ENCODE measurements around the gene TNIP1. TPM values are rescaled to one million over a fixed set of nuclear protein-coding genes. Genes with fewer than 3 reads are reported as not detected.

Gene TNIP1
- total RNA-seq, 1 donor from 2014 or later = 213 TPM

DNA sequence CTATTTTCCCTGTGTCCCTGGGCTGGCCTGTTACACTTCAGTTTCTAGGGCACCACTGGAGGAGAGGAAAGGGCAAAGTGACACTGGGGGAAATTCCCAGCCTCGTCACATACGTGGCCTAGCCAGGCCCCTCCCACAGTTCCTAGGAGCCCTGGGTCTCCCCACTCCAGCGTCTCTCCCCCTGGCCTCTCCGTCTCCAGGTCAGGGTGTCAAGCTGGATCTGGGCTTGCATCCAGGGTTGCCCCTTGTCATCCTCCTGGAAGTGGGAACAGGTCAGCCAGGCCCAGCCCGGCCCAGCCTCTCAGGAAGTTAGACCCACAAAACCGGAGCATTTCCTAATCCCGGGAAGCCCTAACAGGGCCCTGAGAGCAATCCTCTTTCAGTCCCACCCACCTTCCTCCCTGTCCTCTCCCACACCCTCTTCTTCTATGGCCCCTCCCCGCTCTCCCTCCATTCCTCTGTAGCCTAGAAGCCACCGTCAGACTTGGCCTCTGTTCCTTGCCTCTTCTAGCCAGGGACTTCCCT lies 4.7 kb upstream of the TNIP1 start:
- peak; percentile 83 for DNase-seq (ENCODE audit: low read depth)

DNA sequence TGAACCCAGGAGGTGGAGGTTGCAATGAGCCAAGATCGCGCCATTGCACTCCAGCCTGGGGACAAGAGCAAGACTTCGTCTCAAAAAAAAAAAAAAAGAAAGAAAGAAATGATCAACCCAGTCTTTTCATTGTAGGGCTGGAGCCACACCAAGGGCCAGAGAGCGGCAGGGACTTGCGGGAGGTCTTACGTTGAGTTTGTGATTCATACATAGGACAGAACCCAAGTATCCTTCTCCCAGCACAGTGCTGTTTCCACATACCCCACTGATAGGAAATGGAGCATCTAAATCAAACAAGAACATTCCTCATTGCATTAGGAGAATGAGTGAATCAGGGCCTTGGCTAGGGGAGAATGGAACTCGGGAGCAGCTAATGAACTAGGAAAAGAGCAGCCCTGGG lies 3.5 kb upstream of the TNIP1 start:
- DNase-seq (ENCODE audit: low read depth) = no peak

DNA sequence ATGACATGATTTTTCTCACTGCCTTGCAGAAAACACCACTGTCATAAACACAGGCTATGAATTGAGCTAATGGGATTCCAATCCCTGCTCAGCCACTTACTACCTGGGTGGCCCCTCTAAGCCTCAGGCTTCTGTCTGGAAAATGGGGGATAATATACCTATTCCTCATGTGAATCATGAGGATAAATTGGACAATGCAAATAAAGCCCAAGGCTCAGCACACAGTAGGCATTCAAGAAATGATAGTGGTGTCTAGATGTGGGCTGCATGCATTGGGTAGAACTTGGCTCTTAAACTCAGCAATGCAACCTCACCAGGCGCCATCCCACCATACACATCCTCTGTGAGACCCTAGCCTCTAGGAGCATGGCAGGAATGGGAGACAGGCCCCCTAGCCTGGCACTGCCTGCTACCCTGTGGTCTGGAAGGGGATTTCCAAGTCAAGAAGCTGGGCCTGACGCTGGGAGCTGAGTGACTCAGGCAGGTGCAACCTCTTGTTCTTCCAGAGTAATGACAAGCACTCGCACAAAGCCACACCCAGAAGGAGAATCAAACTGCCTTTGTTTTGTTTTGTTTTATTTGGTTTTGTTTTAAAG lies 2.3 kb upstream of the TNIP1 start:
- peak; percentile 98 for DNase-seq (ENCODE audit: low read depth)

DNA sequence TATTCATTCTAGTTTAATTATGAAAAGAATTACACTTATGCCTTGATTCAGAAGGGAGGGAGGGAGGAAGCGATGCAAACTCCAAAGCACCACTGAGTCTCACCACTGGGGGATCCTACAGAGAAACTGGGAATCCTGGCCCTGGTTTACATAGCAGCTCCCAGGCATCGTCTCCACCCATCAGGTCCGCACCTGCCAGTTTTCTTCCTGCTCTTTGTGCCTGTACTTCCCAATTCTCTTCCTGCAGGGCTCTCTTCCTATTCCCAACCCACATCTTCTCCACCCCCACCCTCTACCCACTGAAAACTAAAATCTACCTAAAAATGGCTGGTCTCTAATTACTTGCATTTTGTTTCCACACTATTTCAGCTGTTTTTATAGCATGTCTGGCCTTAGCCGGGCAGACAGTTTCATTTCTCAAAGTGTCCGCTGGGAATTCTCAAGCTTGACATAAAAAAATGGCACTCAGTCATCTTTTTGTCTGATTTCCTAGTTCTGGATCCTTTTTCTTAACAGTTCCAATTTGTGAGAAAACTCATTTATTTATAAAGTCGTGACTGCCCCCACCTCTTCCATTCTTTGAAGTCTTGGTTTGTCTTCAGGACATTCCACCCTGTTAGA lies 1.6 kb upstream of the TNIP1 start:
- DNase-seq (ENCODE audit: low read depth) = peak; percentile 85

DNA sequence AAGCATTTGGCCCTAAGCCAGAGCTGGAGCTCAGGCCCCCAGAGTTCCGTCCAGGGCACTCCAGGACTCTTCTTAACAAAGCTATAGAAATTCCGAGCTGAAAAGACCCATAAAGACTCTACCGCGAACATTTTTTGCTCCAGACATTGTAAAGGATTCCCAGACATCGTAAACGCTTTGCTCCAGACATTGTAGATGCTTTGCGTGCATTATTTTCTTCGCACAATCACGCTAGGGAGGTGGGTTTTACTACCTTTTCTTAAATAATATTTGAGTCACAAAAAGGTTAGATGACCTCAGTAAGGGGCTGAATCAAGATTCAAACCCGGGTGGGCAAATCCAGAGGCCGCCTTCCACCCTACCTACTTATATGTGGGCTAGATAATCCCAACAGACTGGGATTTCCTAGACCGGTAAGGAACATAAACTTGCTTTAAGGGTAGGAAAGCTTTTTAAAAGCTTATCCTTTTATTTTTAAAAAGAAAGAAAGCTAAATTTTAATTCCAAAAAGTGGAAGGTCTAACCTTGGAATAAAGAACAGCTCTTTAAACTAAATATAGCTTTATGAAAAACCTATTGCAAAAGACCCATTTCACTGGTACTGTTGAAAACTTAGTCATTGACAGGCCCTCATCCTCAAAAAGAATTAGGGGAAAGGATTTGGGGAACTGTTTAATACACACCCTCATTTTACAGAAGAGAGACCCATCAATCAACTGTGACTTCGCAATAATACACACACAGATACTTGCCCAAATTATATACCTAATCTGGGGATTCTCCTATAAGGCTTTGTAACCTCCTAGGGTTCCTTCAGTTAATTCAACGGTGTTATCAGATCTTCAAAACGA lies 822 bp upstream of the TNIP1 start:
- no peak for DNase-seq (ENCODE audit: low read depth)

DNA sequence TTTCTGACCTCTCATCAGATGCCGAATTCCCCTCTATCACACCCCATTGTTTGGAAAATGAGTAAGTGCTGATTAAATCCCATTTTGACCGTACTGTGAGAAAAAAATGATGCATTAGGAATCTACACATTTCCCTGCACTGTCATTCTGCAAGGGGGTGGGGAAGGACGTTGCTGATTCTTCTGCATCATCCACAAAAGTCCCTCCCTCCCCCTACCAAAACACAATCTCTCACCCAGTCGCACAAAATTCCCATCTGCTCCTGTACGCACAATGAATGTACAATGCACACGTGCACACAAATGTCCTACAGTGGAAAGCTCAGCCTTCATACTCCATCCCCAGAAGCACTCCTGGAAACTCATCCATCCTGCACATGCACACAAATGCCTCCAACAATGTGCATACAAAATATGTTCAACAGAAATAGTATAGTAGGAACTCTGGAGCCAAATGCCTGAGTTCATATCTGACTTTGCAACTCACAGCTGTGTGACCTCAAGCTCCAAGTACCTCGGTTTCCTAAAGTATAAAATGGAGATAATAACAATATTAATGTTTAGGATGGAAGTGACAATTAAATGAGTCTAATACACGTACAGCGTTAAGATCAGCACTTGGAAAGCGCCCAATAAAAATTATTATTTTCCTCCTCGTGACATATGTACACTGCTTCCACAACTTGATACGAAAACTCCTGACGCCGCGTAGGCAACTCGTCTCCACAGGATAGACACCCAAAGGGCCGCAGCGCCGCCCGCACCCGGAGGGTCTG lies 809 bp downstream of the TNIP1 start:
- DNase-seq (ENCODE audit: low read depth) = no peak

DNA sequence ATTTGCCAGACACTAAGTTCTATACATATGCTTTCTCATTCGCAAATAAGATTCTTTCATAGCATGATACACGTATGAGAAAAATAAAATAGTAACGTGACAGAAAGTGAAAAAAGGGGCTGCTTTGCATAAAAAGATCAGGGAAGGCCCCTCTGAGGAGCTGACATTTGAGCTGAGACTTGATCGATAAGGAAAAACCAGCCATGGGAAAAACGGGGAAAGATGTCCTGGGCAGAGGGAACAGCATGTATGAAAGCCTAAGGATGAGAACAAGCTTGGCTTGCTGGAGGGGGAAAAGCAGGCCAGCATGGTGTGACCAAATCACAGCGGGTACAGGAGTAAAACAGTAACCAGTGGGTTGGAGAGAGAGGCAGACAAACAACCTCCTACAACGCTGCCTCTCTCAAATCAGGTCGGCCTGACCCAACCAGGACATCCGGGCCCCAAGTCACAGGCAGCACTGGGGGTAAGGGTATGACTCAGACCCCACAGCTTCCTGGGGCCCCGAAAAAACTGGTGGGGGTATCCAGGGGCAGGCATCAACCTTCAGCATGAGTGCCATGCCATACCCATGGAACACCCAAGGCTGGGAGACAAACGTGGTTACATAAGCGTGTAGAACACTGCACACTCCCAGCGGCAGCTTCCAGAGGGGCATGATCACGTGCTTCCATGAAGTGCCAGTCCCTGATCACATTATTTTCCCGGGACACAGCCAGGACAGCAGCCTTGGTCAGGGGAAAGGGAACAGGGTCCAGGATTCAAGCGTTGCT lies 2.2 kb downstream of the TNIP1 start:
- DNase-seq (ENCODE audit: low read depth) = no peak

DNA sequence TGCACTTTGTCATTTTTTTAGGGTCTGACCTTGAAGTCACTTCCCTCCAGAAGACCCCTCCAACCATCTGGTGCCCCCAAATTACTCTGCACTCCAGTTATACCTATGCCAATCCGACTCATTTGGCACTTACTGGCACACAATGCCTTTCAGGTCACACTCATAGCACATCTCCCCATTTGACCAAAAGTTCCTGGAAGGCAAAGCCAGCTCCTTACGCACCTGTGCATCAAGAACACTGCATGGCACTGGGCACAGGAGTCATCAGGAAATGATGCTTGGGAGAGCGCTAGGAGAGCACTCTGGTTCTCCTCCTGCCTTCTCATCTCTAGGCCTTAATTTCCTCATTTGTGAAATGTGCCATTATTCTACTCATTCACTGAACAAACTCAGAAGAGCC lies 2.9 kb downstream of the TNIP1 start:
- DNase-seq (ENCODE audit: low read depth) = no peak

DNA sequence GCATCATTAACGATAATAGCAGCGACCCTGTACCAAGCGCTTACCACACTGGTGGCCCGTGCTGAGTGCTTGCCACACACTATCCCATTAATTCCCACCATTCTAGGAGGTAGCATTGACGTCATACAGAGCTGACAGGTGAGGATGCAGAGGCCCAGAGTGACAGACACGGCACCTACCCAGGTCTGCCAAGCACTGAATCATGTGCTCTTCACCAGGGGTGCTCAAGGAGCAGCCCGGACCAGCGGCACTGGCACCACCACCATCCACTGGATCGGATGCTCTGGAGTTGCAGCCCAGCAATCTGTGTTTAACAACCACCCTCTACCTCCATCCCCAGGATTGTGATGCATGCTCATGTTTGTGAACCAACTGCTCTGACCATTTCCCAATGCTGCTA lies 3.4 kb downstream of the TNIP1 start:
- no peak for DNase-seq (ENCODE audit: low read depth)

DNA sequence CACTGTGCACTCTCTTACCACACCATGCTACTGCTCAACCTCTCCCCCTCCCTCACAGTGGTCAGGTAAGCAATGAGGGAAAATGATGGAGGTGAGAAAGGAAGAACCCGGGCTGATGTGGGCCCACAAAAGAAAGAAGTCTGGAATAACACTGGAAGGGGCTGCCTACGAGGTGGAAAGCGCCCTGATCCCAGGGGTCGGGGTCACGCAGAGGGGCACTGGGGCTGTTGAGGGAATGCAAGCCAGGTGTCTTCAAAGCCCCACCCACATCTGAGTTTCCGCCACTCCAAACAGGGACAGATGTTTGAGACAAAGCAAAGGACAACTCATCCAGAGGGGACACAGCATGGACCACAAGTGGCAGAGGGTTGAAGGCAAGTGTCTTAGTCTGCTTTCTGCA lies 4.2 kb downstream of the TNIP1 start:
- no peak for DNase-seq (ENCODE audit: low read depth)

DNA sequence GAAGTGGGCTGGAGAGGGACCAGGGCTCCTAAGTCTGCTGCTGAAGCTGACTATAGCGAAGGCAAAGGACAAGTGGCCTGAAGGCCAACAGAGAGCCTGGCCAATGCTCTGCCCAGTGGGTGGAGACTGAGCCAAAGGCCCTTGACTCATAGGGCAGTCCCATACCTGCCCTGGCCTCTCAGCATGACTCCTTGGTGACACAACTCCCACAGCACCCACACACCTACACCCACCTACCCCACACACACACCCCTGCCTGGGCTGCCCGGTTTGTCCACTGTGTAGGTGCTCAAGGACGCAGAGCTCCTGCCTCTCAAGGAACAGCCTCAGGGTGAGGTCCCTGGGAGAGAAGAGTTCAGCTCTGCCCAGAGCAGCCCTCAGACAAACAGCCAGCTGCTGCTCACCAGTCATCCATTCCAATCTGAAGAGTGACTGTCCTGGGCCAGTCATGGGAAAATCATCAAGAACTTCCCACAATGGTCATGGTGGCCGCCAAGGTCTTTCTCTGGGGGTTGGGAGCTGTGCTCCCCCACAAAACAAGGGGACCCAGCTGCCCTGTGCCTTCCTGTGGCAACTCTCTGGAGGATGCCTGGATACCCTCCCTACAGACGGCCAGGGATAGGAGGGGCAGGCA lies 5.0 kb downstream of the TNIP1 start:
- peak; percentile 91 for DNase-seq (ENCODE audit: low read depth)

DNA sequence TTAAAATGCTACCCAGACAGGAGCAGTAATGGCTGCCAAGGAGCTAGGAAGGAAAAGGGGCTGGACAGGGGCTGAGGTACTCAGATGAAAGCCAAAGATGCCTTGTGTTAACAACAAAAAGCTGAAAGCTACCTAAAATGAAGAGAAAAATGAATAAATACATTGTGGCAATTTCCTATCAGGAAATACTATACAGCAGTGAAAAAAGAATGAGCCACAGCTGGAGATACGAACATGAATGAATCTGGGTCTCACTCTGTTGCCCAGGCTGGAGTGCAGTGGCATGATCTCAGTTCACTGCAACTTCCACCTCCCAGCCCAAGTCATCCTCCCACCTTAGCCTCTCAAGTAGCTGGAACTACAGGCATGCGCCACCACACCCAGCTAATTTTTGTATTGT lies 6.3 kb downstream of the TNIP1 start:
- DNase-seq (ENCODE audit: low read depth) = no peak

DNA sequence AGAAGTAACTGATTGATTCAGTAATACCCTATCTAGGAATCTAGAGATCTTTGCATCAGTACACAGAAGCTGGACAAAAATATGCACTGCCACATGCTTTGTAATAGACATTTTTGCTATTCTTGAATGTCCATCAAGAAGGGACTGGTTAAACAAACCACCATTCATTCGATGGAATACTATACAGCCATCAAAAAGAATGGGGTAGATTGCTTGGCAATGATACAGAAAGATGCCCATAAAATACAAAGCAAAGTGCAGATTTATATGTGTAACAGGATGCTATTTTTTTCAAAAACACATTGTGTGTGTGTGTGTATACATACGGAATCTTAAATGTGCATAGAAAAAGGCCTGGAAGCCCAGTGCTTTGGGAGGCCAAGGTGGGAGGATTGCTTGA lies 7.6 kb downstream of the TNIP1 start:
- DNase-seq (ENCODE audit: low read depth) = no peak

DNA sequence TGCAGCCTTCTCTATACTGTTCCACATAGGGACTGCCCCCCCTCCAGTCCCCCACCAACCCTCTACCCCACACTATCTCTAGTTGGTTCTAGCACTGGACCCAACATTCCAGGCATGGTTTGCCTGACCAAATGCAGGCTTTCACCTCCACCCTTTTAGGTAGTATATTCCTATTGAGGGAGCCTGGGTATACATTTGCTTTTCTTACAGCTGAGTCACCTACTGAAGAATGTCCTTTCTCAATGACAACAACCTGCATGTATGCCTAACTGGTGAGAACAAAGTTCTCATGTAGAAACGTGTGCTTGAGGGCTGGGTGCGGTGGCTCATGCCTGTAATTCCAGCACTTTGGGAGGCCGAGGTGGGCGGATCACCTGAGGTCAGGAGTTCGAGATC lies 8.2 kb downstream of the TNIP1 start:
- no peak for DNase-seq (ENCODE audit: low read depth)

DNA sequence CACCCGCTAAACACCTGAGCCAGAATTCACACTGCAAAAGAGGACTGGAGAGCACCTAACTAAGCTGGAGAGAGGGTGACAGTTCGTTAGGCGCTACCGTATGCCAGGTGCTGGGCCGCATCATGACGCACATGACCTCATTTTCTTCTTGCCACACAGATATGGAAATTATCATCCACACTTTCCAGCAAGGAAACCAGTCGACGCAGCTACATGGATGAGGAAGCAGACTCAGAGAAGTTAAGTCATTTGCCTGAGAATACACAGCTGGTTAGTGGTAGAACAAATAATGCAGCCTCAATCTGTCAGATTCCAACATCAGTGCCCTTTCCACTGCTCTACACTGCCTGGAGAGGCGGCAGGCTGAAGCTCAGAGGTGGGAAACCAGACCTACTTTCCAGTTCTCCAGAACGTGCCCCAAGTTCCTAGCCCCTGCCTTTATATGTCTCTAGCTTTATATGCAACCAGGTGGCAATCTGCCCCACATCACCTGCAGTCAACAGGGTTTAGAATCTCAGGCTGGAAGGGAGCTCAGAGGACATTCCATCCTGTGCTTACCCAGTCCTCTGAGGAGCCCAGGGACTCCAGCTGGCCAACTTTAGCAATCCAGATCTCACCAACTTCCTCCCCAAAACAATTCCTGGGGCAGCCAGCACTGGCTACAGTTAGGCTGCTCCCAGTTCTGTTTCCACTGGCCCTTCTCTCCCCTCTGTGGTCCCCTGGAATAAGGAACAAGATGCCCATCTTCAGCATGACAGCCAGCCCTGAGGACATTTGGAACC lies 8.8 kb downstream of the TNIP1 start:
- no peak for DNase-seq (ENCODE audit: low read depth)

DNA sequence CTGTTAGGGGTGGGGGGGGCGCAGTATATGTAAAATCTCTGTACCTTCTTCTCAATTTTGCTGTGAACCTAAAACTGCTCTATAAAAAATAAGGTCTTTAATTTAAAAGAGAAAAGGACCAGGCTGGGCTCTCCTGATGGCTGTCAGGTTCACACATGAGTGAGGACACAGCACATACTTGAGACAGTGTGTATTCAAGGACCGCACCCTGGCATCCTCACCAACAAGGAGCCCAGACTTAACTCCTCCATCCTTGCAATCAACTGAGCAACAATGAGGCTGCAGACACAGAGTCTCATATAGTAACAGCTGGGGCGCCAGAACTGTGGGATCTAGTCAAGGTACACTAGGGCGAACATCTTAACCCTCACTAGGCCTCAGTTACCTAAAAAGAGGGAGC lies 9.8 kb downstream of the TNIP1 start:
- no peak for DNase-seq (ENCODE audit: low read depth)

DNA sequence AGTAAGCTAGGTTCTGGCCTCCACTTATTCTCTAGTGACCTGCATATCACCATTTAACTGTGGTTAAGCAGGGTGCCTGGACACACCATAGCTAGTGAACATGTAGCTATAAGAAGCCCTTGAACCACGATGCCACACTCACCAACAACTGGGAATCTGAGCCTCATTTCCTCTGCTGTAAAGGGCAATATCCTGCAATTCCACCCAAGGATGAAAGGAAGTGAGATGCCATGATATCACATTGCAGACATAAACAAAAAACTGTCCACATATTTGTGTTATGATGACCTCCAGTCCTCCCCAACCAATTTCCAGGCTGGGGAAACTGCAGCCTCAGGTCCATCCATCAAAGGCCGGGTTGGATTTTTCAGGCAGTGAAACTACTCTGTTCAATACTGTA lies 10.4 kb downstream of the TNIP1 start:
- no peak for DNase-seq (ENCODE audit: low read depth)

DNA sequence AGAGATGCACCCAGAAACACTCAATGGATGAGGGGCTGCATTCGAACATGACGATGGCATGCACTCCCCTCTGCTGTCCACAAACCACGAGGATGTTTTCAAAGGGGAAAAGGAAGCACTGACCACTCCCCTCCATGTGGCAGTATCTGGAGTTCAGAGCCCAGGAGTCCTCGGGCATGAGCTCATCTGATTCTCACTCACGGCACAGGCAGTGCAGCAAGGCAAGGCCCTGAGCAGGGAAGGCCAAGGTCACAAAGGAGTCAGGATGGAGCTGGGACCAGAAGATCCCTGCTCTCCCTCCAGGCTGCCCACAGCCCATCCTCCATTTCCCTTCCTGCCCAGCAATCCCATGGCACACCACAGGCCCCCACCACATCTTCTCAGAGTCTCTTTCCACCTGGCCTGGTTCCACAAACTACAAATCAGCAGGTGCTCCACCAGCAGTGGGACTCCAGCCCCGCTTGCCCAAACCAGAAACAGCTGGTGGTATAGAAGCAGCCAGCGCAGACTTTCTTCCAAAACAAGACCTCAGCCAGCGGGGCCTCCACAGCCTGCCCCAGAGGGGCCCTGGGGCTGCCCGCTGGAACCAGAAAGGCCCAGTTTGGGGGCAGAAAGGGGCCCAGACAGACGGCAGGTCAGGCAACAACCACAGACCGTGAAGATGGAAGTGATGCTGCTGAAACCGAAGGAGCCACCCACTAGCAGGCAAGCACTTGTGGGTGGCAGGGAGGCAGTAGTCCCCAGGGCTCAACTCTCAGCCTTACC lies 12.2 kb downstream of the TNIP1 start:
- peak; percentile 98 for DNase-seq (ENCODE audit: low read depth)
